NB4 (cell line): ENCODE data around the gene NAXD.
"Not testable (repeated sequence)": the region's sequence is repeated elsewhere in the genome, so short reads cannot be mapped to it uniquely, and the experiment has no call there.

Experiments
- DNase-seq: peaks from one replicate; pipeline ENCODE4 v3.0.0; 2010; ENCODE audit warnings: low read depth
- H3K4me3 ChIP-seq: one replicate; pipeline ENCODE4 v1.5.1; 2011; ENCODE audit warnings: mild to moderate bottlenecking, low read depth, low read length, moderate library complexity
- CTCF ChIP-seq: IDR thresholded peaks from one replicate; pipeline ENCODE4 v1.5.1; 2012; ENCODE audit warnings: low read depth, low read length
- MAX ChIP-seq: IDR thresholded peaks from 2 replicates; pipeline ENCODE4 v1.6.1; 2011; ENCODE audit warnings: low read depth, low read length
- MYC ChIP-seq: IDR thresholded peaks from 2 replicates; pipeline ENCODE4 v1.6.1; 2011; ENCODE audit warnings: low read depth, low read length
- POLR2A ChIP-seq: IDR thresholded peaks from 2 replicates; pipeline ENCODE4 v1.6.1; 2011; ENCODE audit warnings: mild to moderate bottlenecking; ENCODE audit not compliant: insufficient read length; ENCODE audit errors: extremely low read depth

The NAXD gene

DNA sequence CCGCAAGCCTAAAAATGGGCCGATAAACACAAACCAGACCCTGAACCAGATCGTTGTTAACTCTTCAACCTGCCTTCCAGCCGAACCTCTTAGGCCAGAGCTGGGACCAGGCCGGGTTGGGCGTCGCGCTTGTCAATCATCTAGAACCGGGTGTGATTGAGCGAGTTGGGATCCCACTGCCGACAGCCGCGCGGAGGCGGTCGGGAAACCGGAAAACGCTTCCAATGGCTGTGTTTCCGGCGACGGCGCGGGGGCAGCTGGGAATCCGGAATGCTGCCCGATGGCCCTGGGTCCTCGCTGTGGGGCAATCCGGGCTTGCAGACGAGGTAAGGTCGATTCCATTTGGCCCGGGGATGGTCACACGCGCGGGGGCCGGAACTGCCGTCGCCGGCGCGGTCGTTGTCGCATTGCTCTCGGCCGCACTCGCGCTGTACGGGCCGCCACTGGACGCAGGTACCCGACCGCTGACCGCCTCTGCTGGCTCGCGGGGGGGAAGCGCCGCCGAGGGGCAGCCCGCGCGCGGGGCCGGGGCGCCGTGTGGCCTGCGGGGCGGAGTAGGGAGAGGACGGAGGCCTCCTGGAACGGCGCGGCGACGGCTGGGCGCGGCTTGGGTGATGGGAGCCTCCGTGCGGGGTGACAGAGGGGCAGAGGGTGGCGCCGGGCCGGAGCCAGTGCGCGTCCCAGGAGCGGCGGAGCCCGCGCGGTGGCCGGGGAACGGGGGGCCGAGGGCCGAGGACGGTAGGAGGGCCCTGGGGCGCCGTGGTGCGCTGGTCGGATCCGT lies at the start of gene NAXD:
NAXD (plus strand) TSS at position 224 of the 781 bp plus-strand sequence; CDS start at position 281, 57 bp downstream.
- DNase-seq: peak; percentile 97
- peak within 1 kb of the TSS; percentile 81 for H3K4me3 ChIP-seq
- TF ChIP-seq CTCF: no peak
- TF ChIP-seq POLR2A: peak; percentile 68
- TF ChIP-seq MAX: peak; percentile 75
- TF ChIP-seq MYC: 0 out of 2 replicates have a peak, but pooled peaks have one; percentile 61

DNA sequence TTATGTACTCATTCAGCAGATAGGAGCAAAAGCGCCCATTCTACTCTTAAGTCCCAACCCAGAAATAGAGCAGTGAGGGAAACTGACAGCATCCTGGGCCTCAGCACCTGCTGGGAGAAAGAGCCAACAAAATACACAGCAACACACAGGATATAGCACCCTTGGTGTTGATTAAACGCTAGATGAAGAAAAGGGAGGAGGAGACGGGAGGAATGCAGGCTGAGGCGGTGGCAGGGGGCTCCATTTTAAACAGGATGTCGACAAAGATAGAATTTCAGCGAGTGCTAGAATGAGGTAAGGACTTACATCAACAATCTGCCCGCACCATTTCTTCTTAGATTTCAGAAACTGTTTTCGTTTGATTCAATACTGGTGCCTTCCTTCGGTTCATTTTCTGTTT lies 49.2 kb upstream of the NAXD start:
- DNase-seq: no peak
- no peak overlapping the region for H3K4me3 ChIP-seq
- no peak for TF ChIP-seq CTCF
- TF ChIP-seq MYC: no peak
- TF ChIP-seq POLR2A: no peak
- TF ChIP-seq MAX: no peak

DNA sequence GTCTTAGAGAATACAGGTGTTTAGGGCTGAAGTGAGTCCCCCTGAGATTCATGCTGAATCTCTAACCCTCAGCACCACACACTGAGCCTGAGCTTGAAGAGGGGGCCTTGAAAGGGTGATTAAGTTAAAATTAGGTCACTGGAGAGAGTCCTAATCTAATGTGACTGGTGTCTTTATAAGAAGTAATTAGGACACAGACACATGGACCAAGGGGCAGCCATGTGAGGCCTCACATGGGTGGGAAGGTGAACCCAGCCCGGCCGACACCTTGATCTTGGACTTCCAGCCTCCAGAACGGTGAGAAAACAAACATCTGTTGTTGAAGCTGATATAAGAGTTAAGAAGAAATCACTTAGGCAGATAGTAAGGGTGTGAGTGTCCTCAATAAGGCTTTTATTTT lies 46.7 kb upstream of the NAXD start:
- TF ChIP-seq CTCF (no peak), MAX (no peak), MYC (no peak), POLR2A (no peak)
- H3K4me3 ChIP-seq: no peak overlapping the region
- DNase-seq: no peak

GRCh38 chr13:110569962-110570361 lies 45.4 kb upstream of the NAXD start:
- DNase-seq, H3K4me3 ChIP-seq: not testable (repeated sequence)

GRCh38 chr13:110570886-110571285 lies 44.5 kb upstream of the NAXD start:
- no peak overlapping the region for H3K4me3 ChIP-seq
- no peak for DNase-seq
- TF ChIP-seq CTCF: no peak
- no peak for TF ChIP-seq POLR2A
- no peak for TF ChIP-seq MAX

GRCh38 chr13:110571896-110572777 lies 43.2 kb upstream of the NAXD start:
- H3K4me3 ChIP-seq: no peak overlapping the region
- TF ChIP-seq CTCF (no peak), MAX (no peak), MYC (no peak), POLR2A (no peak)
- no peak for DNase-seq
